ENCODE measurements around the gene ADAMTSL2. TPM values are rescaled to one million over a fixed set of nuclear protein-coding genes. Genes with fewer than 3 reads are reported as not detected.

The ADAMTSL2 gene
- total and polyA plus RNA-seq, 2 experiments from 2014 or later, result 1.5 to 2.2 TPM

DNA sequence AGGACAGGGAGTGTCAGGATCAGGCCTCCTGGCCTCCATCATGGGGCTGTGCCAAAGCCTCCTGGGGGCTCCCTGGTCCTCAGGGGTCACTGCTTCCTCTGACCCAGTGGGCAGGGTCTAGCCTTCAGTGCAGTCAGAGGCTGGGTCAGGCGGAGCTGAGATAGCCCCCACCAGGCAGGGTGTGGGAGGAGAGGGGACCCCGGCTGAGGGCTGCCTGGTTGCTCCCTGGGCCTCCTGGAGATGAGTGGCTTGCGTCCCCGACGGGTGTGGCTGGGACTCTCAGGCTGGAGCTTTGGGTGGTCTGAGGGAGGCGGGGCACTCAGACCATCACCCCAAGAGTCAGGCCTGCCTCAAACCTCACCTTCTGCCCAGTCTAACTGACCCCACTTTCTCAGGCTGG is 53.0 kb downstream of the ADAMTSL2 start:
- no peak overlapping the region for H3K4me2 ChIP-seq
- no peak overlapping the region for H3K4me3 ChIP-seq
- peaks cover 41% of the 10 kb centered on the region for H3K4me1 ChIP-seq (ENCODE audit: insufficient read depth)
- H3K27ac ChIP-seq, result no peak overlapping the region
- no peak overlapping the region for H2AFZ ChIP-seq
- 98% methylated on average over 6 of the region's 6 CpGs for WGBS (ENCODE audit: low lambda C conversion rate, missing lambda C conversion rate)
- no peaks in the 10 kb centered on the region for H4K20me1 ChIP-seq (ENCODE audit: insufficient read depth, poor library complexity, severe bottlenecking)
- no peaks in the 10 kb centered on the region for H3K36me3 ChIP-seq (replicated peaks; ENCODE audit: insufficient read depth, low read depth)
- TF ChIP-seq EZH2 (IDR thresholded peaks at IDR 0.05; ENCODE audit: borderline replicate concordance), result no peak
- no peak for TF ChIP-seq EZH2phosphoT487 (IDR thresholded peaks at IDR 0.05; ENCODE audit: low read depth, severe bottlenecking, unreplicated experiment)
- TF ChIP-seq CTCF (IDR thresholded peaks at IDR 0.05; ENCODE audit: poor library complexity), result no peak
- H3K9me3 ChIP-seq (ENCODE audit: low read depth), result no peaks in the 10 kb centered on the region
- no peaks in the 10 kb centered on the region for H3K27me3 ChIP-seq
- DNase-seq (ENCODE audit: low spot score), result no peak
- H3K9me2 ChIP-seq (replicated peaks; ENCODE audit: insufficient read depth), result no peaks in the 10 kb centered on the region
- H3K79me2 ChIP-seq, result no peaks in the 10 kb centered on the region

- peaks cover 20% of the 10 kb centered on the region for H3K4me1 ChIP-seq (ENCODE audit: insufficient read depth)
- H3K27ac ChIP-seq, result no peak overlapping the region
- 53% methylated on average over 18 of the region's 19 CpGs for WGBS (ENCODE audit: low lambda C conversion rate, missing lambda C conversion rate)
- no peaks in the 10 kb centered on the region for H3K9me3 ChIP-seq (ENCODE audit: low read depth)
- no peaks in the 10 kb centered on the region for H3K9me2 ChIP-seq (replicated peaks; ENCODE audit: insufficient read depth)
- H3K36me3 ChIP-seq (replicated peaks; ENCODE audit: insufficient read depth, low read depth), result no peaks in the 10 kb centered on the region
- H3K79me2 ChIP-seq, result no peaks in the 10 kb centered on the region
- TF ChIP-seq EZH2 (IDR thresholded peaks at IDR 0.05; ENCODE audit: borderline replicate concordance), result no peak
- TF ChIP-seq EZH2phosphoT487 (IDR thresholded peaks at IDR 0.05; ENCODE audit: low read depth, severe bottlenecking, unreplicated experiment), result no peak
- peak; percentile 41 for TF ChIP-seq CTCF (IDR thresholded peaks at IDR 0.05; ENCODE audit: poor library complexity)
- H3K4me2 ChIP-seq, result no peak overlapping the region
- no peak overlapping the region for H2AFZ ChIP-seq
- H3K27me3 ChIP-seq, result no peaks in the 10 kb centered on the region
- no peak for DNase-seq (ENCODE audit: low spot score)
- no peak overlapping the region for H3K4me3 ChIP-seq
- H4K20me1 ChIP-seq (ENCODE audit: insufficient read depth, poor library complexity, severe bottlenecking), result no peaks in the 10 kb centered on the region
Measured at GRCh38 chr9:133589454-133590227, 55.1 kb downstream of the ADAMTSL2 start.

DNA sequence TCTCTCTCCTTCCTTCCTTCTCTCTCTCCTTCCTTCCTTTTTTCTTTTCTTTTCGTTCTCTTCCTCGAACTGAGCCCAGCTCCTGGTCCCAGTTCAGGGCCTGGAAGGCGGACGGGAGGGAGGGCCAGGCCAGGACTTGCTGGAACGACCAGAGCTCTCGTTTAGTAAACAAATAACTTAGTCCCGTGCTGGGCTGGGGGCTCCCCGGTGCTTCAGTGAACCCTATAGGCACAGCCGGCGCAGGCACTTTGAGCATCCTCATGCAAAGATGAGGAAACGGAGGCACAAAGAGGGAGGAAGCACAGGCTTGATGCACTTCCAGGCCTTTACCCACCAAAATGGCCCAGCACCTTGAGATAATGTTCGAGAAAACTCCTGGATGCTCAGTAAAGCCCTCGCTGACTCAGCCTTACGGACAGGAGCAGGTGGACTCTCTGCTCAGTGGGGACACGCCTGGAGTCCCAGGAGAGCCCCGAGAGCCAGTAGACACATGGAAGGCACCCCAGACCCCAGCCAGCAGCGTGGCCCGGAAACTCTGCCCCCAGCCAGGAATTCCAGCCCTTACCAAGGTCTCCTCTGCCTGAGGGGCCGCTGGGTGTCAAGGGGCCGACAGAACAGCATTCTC is 55.8 kb downstream of the ADAMTSL2 start:
- no peaks in the 10 kb centered on the region for H4K20me1 ChIP-seq (ENCODE audit: insufficient read depth, poor library complexity, severe bottlenecking)
- no peaks in the 10 kb centered on the region for H3K36me3 ChIP-seq (replicated peaks; ENCODE audit: insufficient read depth, low read depth)
- no peak overlapping the region for H2AFZ ChIP-seq
- 78% methylated on average over 20 of the region's 20 CpGs for whole genome bisulfite sequencing (ENCODE audit: low lambda C conversion rate, missing lambda C conversion rate)
- H3K4me3 ChIP-seq, result no peak overlapping the region
- no peaks in the 10 kb centered on the region for H3K79me2 ChIP-seq
- no peak overlapping the region for H3K4me2 ChIP-seq
- peaks cover 13% of the 10 kb centered on the region for H3K4me1 ChIP-seq (ENCODE audit: insufficient read depth)
- no peaks in the 10 kb centered on the region for H3K9me2 ChIP-seq (replicated peaks; ENCODE audit: insufficient read depth)
- DNase-seq (ENCODE audit: low spot score), result no peak
- TF ChIP-seq EZH2 (IDR thresholded peaks at IDR 0.05; ENCODE audit: borderline replicate concordance) (no peak), EZH2phosphoT487 (IDR thresholded peaks at IDR 0.05; ENCODE audit: low read depth, severe bottlenecking, unreplicated experiment) (no peak), CTCF (IDR thresholded peaks at IDR 0.05; ENCODE audit: poor library complexity) (no peak)
- no peak overlapping the region for H3K27ac ChIP-seq
- H3K9me3 ChIP-seq (ENCODE audit: low read depth), result no peaks in the 10 kb centered on the region
- no peaks in the 10 kb centered on the region for H3K27me3 ChIP-seq

Data from hepatocyte (in vitro differentiated cells).